OCI-LY3 (cell line): ENCODE measurements around the gene REEP3.

Experiments
- H2AFZ ChIP-seq: fragments of 200-600, 300-600 bp; shearing (Covaris generic); 2 replicates; pipeline ENCODE4 v1.6.0; 2014; ENCODE audit warnings: antibody characterized with exemption, low read depth, low read length
- H3K27ac ChIP-seq: fragments of 200-600, 300-600 bp; sonication (generic); 2 replicates; pipeline ENCODE4 v1.5.1; 2014; ENCODE audit warnings: mild to moderate bottlenecking, low read length, moderate library complexity, mixed read lengths
- H3K27me3 ChIP-seq: fragments of 200-600, 300-600 bp; sonication (generic); 2 replicates; pipeline ENCODE4 v1.6.1; 2014; ENCODE audit warnings: low read depth, low read length, mixed read lengths
- H3K36me3 ChIP-seq: fragments of 200-600, 300-600 bp; sonication (generic); replicated peaks from 2 replicates; pipeline ENCODE3; 2014; ENCODE audit warnings: low read depth, low read length, mixed read lengths
- H3K4me1 ChIP-seq: fragments of 300-600, 200-600 bp; sonication (generic); 2 replicates; pipeline ENCODE4 v1.6.1; 2014; ENCODE audit warnings: low read length, mixed read lengths
- H3K4me2 ChIP-seq: fragments of 200-600, 300-600 bp; sonication (generic); 2 replicates; pipeline ENCODE4 v1.6.1; 2014; ENCODE audit warnings: low read length, mixed read lengths
- H3K4me3 ChIP-seq: fragments of 300-600, 200-600 bp; sonication (generic); 2 replicates; pipeline ENCODE4 v1.5.1; 2014; ENCODE audit warnings: antibody characterized with exemption, mild to moderate bottlenecking, low read length, moderate library complexity
- H3K79me2 ChIP-seq: fragments of 300-600, 200-600 bp; shearing (Covaris generic); 2 replicates; pipeline ENCODE4 v1.6.1; 2014; ENCODE audit warnings: mild to moderate bottlenecking, low read length, mixed read lengths
- H3K9ac ChIP-seq: fragments of 300-600, 200-600 bp; shearing (Covaris generic); 2 replicates; pipeline ENCODE4 v1.6.0; 2014; ENCODE audit warnings: mild to moderate bottlenecking, low read length, moderate library complexity
- H3K9me3 ChIP-seq: fragments of 200-600, 300-600 bp; shearing (Covaris generic); 2 replicates; pipeline ENCODE4 v1.6.1; 2014; ENCODE audit warnings: low read length, mixed read lengths; ENCODE audit not compliant: insufficient read depth
- H4K20me1 ChIP-seq: fragments of 200-600, 300-600 bp; sonication (generic); 2 replicates; pipeline ENCODE4 v1.6.1; 2016; ENCODE audit warnings: low read length, mixed read lengths; ENCODE audit not compliant: insufficient read depth
- CTCF ChIP-seq: fragments of 200-600, 300-600 bp; sonication (generic); IDR thresholded peaks from 2 replicates; pipeline ENCODE4 v1.5.1; 2014; ENCODE audit warnings: antibody characterized with exemption, low read length, low read depth
- EZH2phosphoT487 ChIP-seq: fragments of 200-600 bp; shearing (Covaris generic); IDR thresholded peaks from 2 replicates; pipeline ENCODE4 v1.6.1; 2018; ENCODE audit warnings: antibody characterized with exemption, mixed run types, low read depth

REEP3 gene

GRCh38 chr10:63505562-63505961, 15.6 kb upstream of the REEP3 start:
- Histone ChIP-seq H3K9me3 (no peaks in the 10 kb centered on the region), H4K20me1 (peaks cover 7% of the 10 kb centered on the region), H3K79me2 (peaks cover 20% of the 10 kb centered on the region), H2AFZ (no peak overlapping the region), H3K4me2 (no peak overlapping the region), H3K4me1 (no peaks in the 10 kb centered on the region), H3K27me3 (no peaks in the 10 kb centered on the region), H3K36me3 (no peaks in the 10 kb centered on the region), H3K4me3 (no peak overlapping the region), H3K9ac (no peak overlapping the region), H3K27ac (no peak overlapping the region)
- no peak for TF ChIP-seq EZH2phosphoT487
- TF ChIP-seq CTCF: no peak

GRCh38 chr10:63506554-63506953, 14.6 kb upstream of the REEP3 start:
- H3K36me3 ChIP-seq: no peaks in the 10 kb centered on the region
- H2AFZ ChIP-seq: no peak overlapping the region
- H3K79me2 ChIP-seq: peaks cover 24% of the 10 kb centered on the region
- H3K9ac ChIP-seq: no peak overlapping the region
- no peak overlapping the region for H3K27ac ChIP-seq
- H3K4me3 ChIP-seq: no peak overlapping the region
- no peaks in the 10 kb centered on the region for H3K4me1 ChIP-seq
- H3K4me2 ChIP-seq: no peak overlapping the region
- no peaks in the 10 kb centered on the region for H3K27me3 ChIP-seq
- no peaks in the 10 kb centered on the region for H3K9me3 ChIP-seq
- TF ChIP-seq EZH2phosphoT487 (no peak), CTCF (no peak)
- peaks cover 7% of the 10 kb centered on the region for H4K20me1 ChIP-seq

- Histone ChIP-seq H3K4me1 (peaks cover 15% of the 10 kb centered on the region), H4K20me1 (no peaks in the 10 kb centered on the region), H3K36me3 (no peaks in the 10 kb centered on the region), H3K4me3 (no peak overlapping the region), H2AFZ (no peak overlapping the region), H3K27me3 (no peaks in the 10 kb centered on the region), H3K79me2 (peaks cover 89% of the 10 kb centered on the region), H3K9ac (no peak overlapping the region), H3K27ac (no peak overlapping the region), H3K4me2 (no peak overlapping the region), H3K9me3 (peaks cover 6% of the 10 kb centered on the region; the same call in 1 of the 2 replicates)
- TF ChIP-seq CTCF (no peak), EZH2phosphoT487 (no peak)
These were observed 6.0 kb upstream of the REEP3 start for GRCh38 chr10:63515002-63515763.

- Histone ChIP-seq H3K9me3 (peaks cover 6% of the 10 kb centered on the region; the same call in 1 of the 2 replicates), H3K36me3 (no peaks in the 10 kb centered on the region), H3K4me1 (peaks cover 19% of the 10 kb centered on the region), H3K4me2 (no peak overlapping the region), H3K9ac (no peak overlapping the region), H3K27ac (no peak overlapping the region), H2AFZ (no peak overlapping the region), H3K27me3 (no peaks in the 10 kb centered on the region), H4K20me1 (no peaks in the 10 kb centered on the region), H3K4me3 (no peak overlapping the region), H3K79me2 (peaks cover 92% of the 10 kb centered on the region)
- TF ChIP-seq EZH2phosphoT487 (no peak), CTCF (no peak)
These were observed 5.0 kb upstream of the REEP3 start for GRCh38 chr10:63516207-63516606.
